ENCODE results near the gene PIP4K2B.

DNA sequence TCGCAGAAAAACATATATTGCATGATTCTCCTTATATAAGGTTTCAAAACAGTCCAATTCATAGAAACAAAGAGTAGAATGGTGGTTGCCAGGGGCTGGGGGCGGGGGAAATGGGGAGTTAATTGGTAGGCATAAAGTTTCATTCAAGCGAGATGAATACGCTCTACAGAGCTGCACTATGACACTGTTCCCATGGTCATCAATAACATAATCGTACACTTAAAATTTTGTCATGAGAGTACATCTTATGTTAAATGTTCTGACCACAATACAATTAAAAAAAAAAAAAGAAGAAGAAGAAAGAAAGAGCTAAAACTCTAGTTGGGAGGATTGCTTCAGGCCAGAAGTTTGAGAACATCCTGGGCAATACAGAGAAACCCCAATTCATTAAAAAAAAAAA, 5.1 kb downstream of the PIP4K2B start:
- TF ChIP-seq EZH2phosphoT487 (IDR thresholded peaks at IDR 0.05; ENCODE audit: borderline replicate concordance, low read depth, low read length), result no peak
- TF ChIP-seq, protein P1, sequence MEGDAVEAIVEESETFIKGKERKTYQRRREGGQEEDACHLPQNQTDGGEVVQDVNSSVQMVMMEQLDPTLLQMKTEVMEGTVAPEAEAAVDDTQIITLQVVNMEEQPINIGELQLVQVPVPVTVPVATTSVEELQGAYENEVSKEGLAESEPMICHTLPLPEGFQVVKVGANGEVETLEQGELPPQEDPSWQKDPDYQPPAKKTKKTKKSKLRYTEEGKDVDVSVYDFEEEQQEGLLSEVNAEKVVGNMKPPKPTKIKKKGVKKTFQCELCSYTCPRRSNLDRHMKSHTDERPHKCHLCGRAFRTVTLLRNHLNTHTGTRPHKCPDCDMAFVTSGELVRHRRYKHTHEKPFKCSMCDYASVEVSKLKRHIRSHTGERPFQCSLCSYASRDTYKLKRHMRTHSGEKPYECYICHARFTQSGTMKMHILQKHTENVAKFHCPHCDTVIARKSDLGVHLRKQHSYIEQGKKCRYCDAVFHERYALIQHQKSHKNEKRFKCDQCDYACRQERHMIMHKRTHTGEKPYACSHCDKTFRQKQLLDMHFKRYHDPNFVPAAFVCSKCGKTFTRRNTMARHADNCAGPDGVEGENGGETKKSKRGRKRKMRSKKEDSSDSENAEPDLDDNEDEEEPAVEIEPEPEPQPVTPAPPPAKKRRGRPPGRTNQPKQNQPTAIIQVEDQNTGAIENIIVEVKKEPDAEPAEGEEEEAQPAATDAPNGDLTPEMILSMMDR (conservative IDR thresholded peaks at IDR 0.05; ENCODE audit: low read length), result no peak

Data from OCI-LY7 (cell line).